GM23248 (cell line): Measurements from ENCODE around the gene DUSP19. TPM values are rescaled to one million over a fixed set of nuclear protein-coding genes. Genes with fewer than 3 reads are reported as not detected.

Experiments used
- DNase-seq: peaks from one replicate; pipeline ENCODE4 v3.0.0-alpha.2; 2015
- H2AFZ ChIP-seq: fragments of 200-600 bp; sonication (generic); 2 replicates; pipeline ENCODE4 v1.6.1; 2016; ENCODE audit warnings: antibody characterized with exemption
- H3F3A ChIP-seq: fragments of 200-600 bp; sonication (generic); 2 replicates; pipeline ENCODE4 v1.6.1; 2016; ENCODE audit warnings: mild to moderate bottlenecking, antibody characterized with exemption, mixed run types; ENCODE audit not compliant: insufficient read depth
- H3K27ac ChIP-seq: fragments of 200-600 bp; sonication (generic); 2 replicates; pipeline ENCODE4 v1.5.1; 2016; ENCODE audit warnings: mild to moderate bottlenecking
- H3K27me3 ChIP-seq: fragments of 200-600 bp; sonication (generic); replicated peaks from 2 replicates; pipeline ENCODE4 v1.6.1; 2016; ENCODE audit warnings: mild to moderate bottlenecking; ENCODE audit not compliant: insufficient read depth
- H3K36me3 ChIP-seq: fragments of 200-600 bp; sonication (generic); 2 replicates; pipeline ENCODE4 v1.6.1; 2016; ENCODE audit warnings: low read depth, mild to moderate bottlenecking
- H3K4me1 ChIP-seq: fragments of 200-600 bp; sonication (generic); 2 replicates; pipeline ENCODE4 v1.6.1; 2016; ENCODE audit warnings: mild to moderate bottlenecking; ENCODE audit not compliant: insufficient read depth
- H3K4me2 ChIP-seq: fragments of 200-600 bp; sonication (generic); one replicate; pipeline ENCODE4 v1.6.1; 2016; ENCODE audit warnings: mild to moderate bottlenecking; ENCODE audit not compliant: unreplicated experiment
- H3K4me3 ChIP-seq: fragments of 200-600 bp; sonication (generic); 2 replicates; pipeline ENCODE4 v1.5.1; 2016; ENCODE audit warnings: mild to moderate bottlenecking
- H3K79me2 ChIP-seq: fragments of 200-600 bp; sonication (generic); 2 replicates; pipeline ENCODE4 v1.6.1; 2016; ENCODE audit warnings: mild to moderate bottlenecking; ENCODE audit not compliant: insufficient read depth
- H3K9ac ChIP-seq: fragments of 200-600 bp; sonication (generic); 2 replicates; pipeline ENCODE4 v1.6.1; 2016; ENCODE audit warnings: mild to moderate bottlenecking
- H3K9me2 ChIP-seq: fragments of 200-600 bp; sonication (generic); 2 replicates; pipeline ENCODE4 v1.6.1; 2016; ENCODE audit warnings: mixed run types, mild to moderate bottlenecking, moderate library complexity; ENCODE audit not compliant: insufficient read depth
- H3K9me3 ChIP-seq: fragments of 200-600 bp; sonication (generic); one replicate; pipeline ENCODE4 v1.6.1; 2017; ENCODE audit warnings: low read depth
- H4K20me1 ChIP-seq: fragments of 200-600 bp; sonication (generic); 2 replicates; pipeline ENCODE4 v1.6.0; 2016; ENCODE audit not compliant: insufficient read depth
- EZH2 ChIP-seq: fragments of 200-600 bp; sonication (generic); IDR thresholded peaks from 2 replicates; pipeline ENCODE4 v1.6.1; 2018; ENCODE audit warnings: antibody characterized with exemption, mild to moderate bottlenecking; ENCODE audit not compliant: insufficient read depth, poor library complexity, severe bottlenecking
- EZH2phosphoT487 ChIP-seq: fragments of 200-600 bp; sonication (generic); IDR thresholded peaks from 2 replicates; pipeline ENCODE4 v1.6.1; 2018; ENCODE audit warnings: antibody characterized with exemption, moderate library complexity, mild to moderate bottlenecking, low read depth; ENCODE audit not compliant: insufficient read depth
- WGBS, 2 experiments: methylation state at CpG; one replicate each; pipeline ENCODE4 v1.1.6; 2015 to 2017; ENCODE audit warnings: low lambda C conversion rate in 2 of 2, low coverage in 1 of 2; ENCODE audit errors: missing lambda C conversion rate in 2 of 2; 5-methylcytosine and 5-hydroxymethylcytosine counted together
- in situ Hi-C: fragments of 300-500 bp; cut with MboI; formaldehyde crosslinking; loops from 2 replicates; pipeline ENCODE4 v1.15.0; 2020
- polyA plus RNA-seq: library from polyadenylated mRNA; unstranded; fragments of >200 nt; fragmentation: Nextera tagmentation; extraction: Ambion mirVana; gene quantifications from 2 replicates; pipeline ENCODE4 v1.2.1, GENCODE V29; 2016
- total RNA-seq: library from RNA; depleted of rRNA; stranded (reverse); fragments of >200 nt; shearing (Covaris generic); gene quantifications from 2 replicates; pipeline ENCODE4 v1.2.3, GENCODE V29; 2014

DUSP19 gene
- total and polyA plus RNA-seq, 2 experiments from 2014 or later: 1.8 to 2.3 TPM

DNA sequence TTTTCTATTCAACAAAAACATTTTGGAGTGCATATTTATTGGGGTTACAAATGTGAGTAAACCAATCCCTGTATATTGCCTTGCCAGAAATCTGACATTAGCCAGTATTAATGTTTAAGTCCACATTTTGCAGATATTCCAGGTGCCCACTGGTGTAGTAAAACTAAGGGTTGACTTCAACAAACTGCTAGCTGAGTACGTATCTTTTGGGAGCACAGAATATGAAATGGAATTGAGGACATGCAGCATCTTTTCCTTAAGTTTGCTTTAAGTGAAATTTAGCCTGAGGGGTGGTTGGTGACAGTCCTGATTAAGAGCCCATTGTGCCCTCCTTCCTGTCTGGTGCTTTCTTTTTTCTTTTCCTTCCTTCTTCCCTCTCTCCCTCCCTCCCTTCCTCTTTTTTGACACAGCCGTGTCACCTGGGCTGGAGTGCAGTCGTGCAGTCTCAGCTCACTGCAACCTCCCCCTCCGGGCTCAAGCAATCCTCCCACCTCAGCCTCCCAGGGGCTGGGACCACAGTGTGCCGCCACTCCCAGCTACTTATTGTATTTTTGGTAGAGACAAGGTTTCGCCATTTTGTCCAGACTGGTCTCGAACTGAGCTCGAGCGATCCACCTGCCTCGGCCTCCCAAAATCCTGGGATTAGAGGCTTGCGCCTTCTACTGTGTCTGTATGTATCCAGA is 47.3 kb downstream of the DUSP19 start:
- peak overlapping the region; percentile 99 for H2AFZ ChIP-seq
- TF ChIP-seq EZH2phosphoT487 (no peak), EZH2 (no peak)
- H4K20me1 ChIP-seq: no peaks in the 10 kb centered on the region
- peaks cover 3% of the 10 kb centered on the region; the same call in 1 of the 2 replicates for H3K36me3 ChIP-seq
- H3K9ac ChIP-seq: peak overlapping the region; percentile 88
- in situ Hi-C loops: no loop called here
- peaks cover 16% of the 10 kb centered on the region; the same call in 1 of the 2 replicates for H3F3A ChIP-seq
- H3K27me3 ChIP-seq: no peaks in the 10 kb centered on the region
- WGBS, 2 experiments: 70 to 72% methylated on average over 10 to 11 of the region's 11 CpGs
- peak overlapping the region; percentile 99 for H3K4me2 ChIP-seq
- H3K79me2 ChIP-seq: peaks cover 60% of the 10 kb centered on the region
- no peaks in the 10 kb centered on the region for H3K9me2 ChIP-seq
- H3K27ac ChIP-seq: peak overlapping the region; percentile 84
- no peaks in the 10 kb centered on the region for H3K9me3 ChIP-seq
- H3K4me3 ChIP-seq: peak overlapping the region; percentile 97
- H3K4me1 ChIP-seq: 0 out of 2 replicates have a peak, but pooled peaks cover 8% of the 10 kb centered on the region
- DNase-seq: no peak

DNA sequence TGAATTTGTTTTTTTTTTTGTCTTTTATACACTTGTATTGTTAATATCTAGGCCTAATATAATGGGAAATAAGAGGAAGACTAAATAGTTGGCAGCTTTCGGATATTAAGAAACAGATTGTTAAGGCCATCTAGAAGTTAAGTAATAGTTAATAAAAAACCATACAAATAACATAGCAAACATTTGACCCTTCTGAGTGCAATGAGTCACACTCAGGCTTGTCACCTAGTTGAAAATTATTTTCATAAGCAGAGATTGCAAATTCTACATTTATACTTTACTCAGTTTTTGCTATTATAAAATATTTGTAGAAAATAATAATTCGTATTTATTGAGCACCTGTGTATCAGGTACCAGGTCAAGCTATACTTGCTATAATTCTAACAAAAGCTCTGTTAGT is 48.1 kb downstream of the DUSP19 start:
- Histone ChIP-seq H4K20me1 (no peaks in the 10 kb centered on the region), H3K27ac (no peak overlapping the region), H3K36me3 (peaks cover 3% of the 10 kb centered on the region; the same call in 1 of the 2 replicates), H3K9ac (no peak overlapping the region), H3K9me3 (no peaks in the 10 kb centered on the region), H3K79me2 (peaks cover 68% of the 10 kb centered on the region), H3K9me2 (no peaks in the 10 kb centered on the region), H2AFZ (no peak overlapping the region), H3K4me3 (no peak overlapping the region), H3K27me3 (no peaks in the 10 kb centered on the region), H3K4me1 (0 out of 2 replicates have a peak, but pooled peaks cover 8% of the 10 kb centered on the region), H3F3A (peaks cover 16% of the 10 kb centered on the region; the same call in 1 of the 2 replicates), H3K4me2 (no peak overlapping the region)
- peak; percentile 19 for DNase-seq
- TF ChIP-seq EZH2phosphoT487 (no peak), EZH2 (no peak)
- 95 to 99% methylated on average over 2 of the region's 2 CpGs for WGBS, 2 experiments
- in situ Hi-C loops: no loop called here

DNA sequence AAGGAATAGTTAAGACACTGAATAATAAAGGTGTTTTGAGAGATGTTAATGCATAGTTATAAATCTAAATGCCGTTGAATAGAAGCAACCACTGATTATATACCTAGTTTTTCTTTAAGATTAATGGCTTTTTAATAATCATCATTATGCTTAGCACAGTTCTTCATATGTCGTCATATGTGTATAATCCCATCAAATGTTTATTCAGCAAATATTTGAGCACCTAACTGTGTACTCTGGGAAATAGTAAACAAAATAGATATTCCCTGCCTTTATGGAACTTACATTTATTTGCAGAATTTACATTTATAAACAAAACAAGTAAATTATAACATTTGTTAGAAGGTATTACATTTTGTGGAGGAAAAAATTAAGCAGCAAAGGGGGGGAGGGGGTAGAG is 55.5 kb downstream of the DUSP19 start:
- Histone ChIP-seq H3F3A (no peaks in the 10 kb centered on the region), H3K36me3 (peaks cover 3% of the 10 kb centered on the region; the same call in 1 of the 2 replicates), H4K20me1 (no peaks in the 10 kb centered on the region), H2AFZ (no peak overlapping the region), H3K27ac (no peak overlapping the region), H3K4me3 (no peak overlapping the region), H3K9ac (no peak overlapping the region), H3K4me2 (no peak overlapping the region), H3K79me2 (peaks cover 38% of the 10 kb centered on the region), H3K27me3 (no peaks in the 10 kb centered on the region), H3K4me1 (no peaks in the 10 kb centered on the region), H3K9me2 (no peaks in the 10 kb centered on the region), H3K9me3 (no peaks in the 10 kb centered on the region)
- no peak for TF ChIP-seq EZH2
- TF ChIP-seq EZH2phosphoT487: no peak
- 48 to 49% methylated on average over 2 of the region's 2 CpGs for WGBS, 2 experiments
- in situ Hi-C loops: no loop called here
- DNase-seq: no peak

DNA sequence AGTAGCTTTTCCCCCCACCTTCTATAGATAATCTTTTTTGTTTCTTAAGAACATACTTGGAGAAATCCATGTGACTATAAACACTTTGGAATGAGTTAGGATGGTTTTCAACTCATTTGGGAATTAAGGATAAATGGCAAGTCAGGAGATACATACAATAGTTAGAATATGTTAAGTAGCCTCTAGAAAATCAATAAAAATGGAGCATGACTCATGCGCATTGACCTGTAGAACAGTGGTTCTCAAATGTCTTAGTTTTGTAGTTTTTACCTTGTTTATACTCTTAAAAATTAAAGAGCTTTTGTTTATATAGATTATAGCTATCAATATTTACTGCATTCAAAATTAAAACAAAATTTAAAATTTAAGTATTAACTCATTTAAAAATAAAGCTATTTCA is 70.4 kb downstream of the DUSP19 start:
- DNase-seq: peak; percentile 7
- in situ Hi-C loops: no loop called here

More for the DNA sequence above, 70.4 kb downstream of the DUSP19 start:
- Histone ChIP-seq H3K9ac (no peak overlapping the region), H4K20me1 (no peaks in the 10 kb centered on the region), H3K4me1 (peaks cover 5% of the 10 kb centered on the region; the same call in 1 of the 2 replicates), H3K4me2 (no peak overlapping the region), H3K4me3 (no peak overlapping the region), H3K79me2 (peaks cover 34% of the 10 kb centered on the region), H3K9me3 (no peaks in the 10 kb centered on the region), H3K9me2 (no peaks in the 10 kb centered on the region), H3K27me3 (no peaks in the 10 kb centered on the region), H2AFZ (no peak overlapping the region), H3K27ac (no peak overlapping the region), H3K36me3 (peaks cover 20% of the 10 kb centered on the region), H3F3A (no peaks in the 10 kb centered on the region)
- no peak for TF ChIP-seq EZH2phosphoT487
- no peak for TF ChIP-seq EZH2
- 97 to 100% methylated on average over 1 of the region's 1 CpG for WGBS, 2 experiments
